Activated CD8-positive, alpha-beta T cell treated with anti-CD3 and anti-CD28 coated beads, Interleukin-2, amount 10 ng/mL, durations not matched to agents 7 days and 5 days (primary cell): ENCODE measurements around the gene ITGB3. TPM values are rescaled to one million over a fixed set of nuclear protein-coding genes. Genes with fewer than 3 reads are reported as not detected.

Source experiments
- ATAC-seq: fragments of 150-1000 bp; cut with Tn5 transposase; one replicate; pipeline ENCODE4 v1.10.0; 2021; ENCODE audit warnings: moderate library complexity
- CTCF ChIA-PET: fragments of 350-600 bp; sonication (Branson Sonifier 250); formaldehyde crosslinking; loops from one replicate; lab custom pipeline; 2021; ENCODE audit warnings: antibody characterized with exemption; lab: Charles Lee
- POLR2A ChIA-PET: fragments of 350-600 bp; sonication (Branson Sonifier 250); formaldehyde crosslinking; loops from one replicate; lab custom pipeline; 2021; ENCODE audit warnings: antibody characterized with exemption; lab: Charles Lee
- DNase-seq: peaks from one replicate; pipeline ENCODE4 v3.0.0-alpha.2; 2020
- H3K27ac Mint-ChIP-seq: one replicate; pipeline ENCODE4 v1.8.0; 2021; ENCODE audit warnings: mild to moderate bottlenecking, mixed read lengths
- H3K27me3 Mint-ChIP-seq: one replicate; pipeline ENCODE4 v1.8.0; 2021; ENCODE audit warnings: low read depth, mixed read lengths
- H3K36me3 Mint-ChIP-seq: one replicate; pipeline ENCODE4 v1.8.0; 2021; ENCODE audit warnings: low read depth, mixed read lengths
- H3K4me1 Mint-ChIP-seq: one replicate; pipeline ENCODE4 v1.8.0; 2021; ENCODE audit warnings: low read depth, mixed read lengths
- H3K4me3 Mint-ChIP-seq: one replicate; pipeline ENCODE4 v1.8.0; 2021; ENCODE audit warnings: mild to moderate bottlenecking, mixed read lengths
- H3K9me3 Mint-ChIP-seq: one replicate; pipeline ENCODE4 v1.8.0; 2022; ENCODE audit warnings: mixed read lengths; ENCODE audit not compliant: insufficient read depth
- total RNA-seq, 2 experiments: library from RNA; stranded (reverse); gene quantifications; one replicate each; pipeline ENCODE4 v1.2.3, GENCODE V29; 2021

The ITGB3 gene
- total RNA-seq, 2 experiments from 2014 or later: 0.29 to 0.73 TPM

GRCh38 chr17:47250855-47251254 lies 2.8 kb upstream of the ITGB3 start:
- DNase-seq: no peak
- Mint-ChIP-seq H3K27ac (no peak overlapping the region), H3K27me3 (peaks cover 59% of the 10 kb centered on the region), H3K36me3 (no peaks in the 10 kb centered on the region), H3K4me3 (no peak overlapping the region), H3K4me1 (peaks cover 13% of the 10 kb centered on the region), H3K9me3 (no peaks in the 10 kb centered on the region)
- ChIA-PET CTCF (interaction anchor here (1.5 to 1.6 kb wide), 2 partner anchors 10 to 61 kb away, joined by 4 to 5 read pairs; partner anchors contain the start of gene CDC27), POLR2A (interaction anchor here (1.2 kb wide), 1 partner anchor 46 kb away, joined by 3 read pairs; no protein-coding TSS in a partner anchor)
- no peak for ATAC-seq

GRCh38 chr17:47251421-47251940 lies 2.1 kb upstream of the ITGB3 start:
- Mint-ChIP-seq H3K4me1 (peaks cover 16% of the 10 kb centered on the region), H3K27ac (no peak overlapping the region), H3K9me3 (no peaks in the 10 kb centered on the region), H3K4me3 (no peak overlapping the region), H3K36me3 (no peaks in the 10 kb centered on the region), H3K27me3 (peaks cover 61% of the 10 kb centered on the region)
- POLR2A ChIA-PET: interaction anchor here (1.2 kb wide), 1 partner anchor 47 kb away, joined by 3 read pairs; no protein-coding TSS in a partner anchor
- CTCF ChIA-PET: interaction anchor here (1.6 to 1.9 kb wide), 2 partner anchors 11 to 21 kb away, joined by 5 to 6 read pairs; no protein-coding TSS in a partner anchor
- no peak for ATAC-seq
- DNase-seq: no peak

- Mint-ChIP-seq H3K4me3 (peak overlapping the region; percentile 4), H3K27me3 (peaks cover 65% of the 10 kb centered on the region), H3K27ac (no peak overlapping the region), H3K9me3 (no peaks in the 10 kb centered on the region), H3K4me1 (peaks cover 24% of the 10 kb centered on the region), H3K36me3 (no peaks in the 10 kb centered on the region)
- ChIA-PET POLR2A (no interaction called here), CTCF (interaction anchor here (0.7 to 1.9 kb wide), 3 partner anchors 9 to 21 kb away, joined by 3 to 6 read pairs (median 5); no protein-coding TSS in a partner anchor)
- DNase-seq (no peak), ATAC-seq (no peak)
Observed at GRCh38 chr17:47252209-47252608, 1.4 kb upstream of the ITGB3 start.

GRCh38 chr17:47252766-47253512 lies 688 bp upstream of the ITGB3 start:
- Mint-ChIP-seq H3K9me3 (no peaks in the 10 kb centered on the region), H3K36me3 (no peaks in the 10 kb centered on the region), H3K27ac (no peak overlapping the region), H3K4me3 (peak overlapping the region; percentile 61), H3K27me3 (peaks cover 66% of the 10 kb centered on the region), H3K4me1 (peaks cover 31% of the 10 kb centered on the region)
- ChIA-PET CTCF (interaction anchor here (0.7 to 1.9 kb wide), 2 partner anchors 8 to 22 kb away, joined by 3 to 6 read pairs; no protein-coding TSS in a partner anchor), POLR2A (no interaction called here)
- no peak for ATAC-seq
- no peak for DNase-seq

- ChIA-PET POLR2A (interaction anchor here (0.6 kb wide), 1 partner anchor 23 kb away, joined by 3 read pairs; no protein-coding TSS in a partner anchor), CTCF (interaction anchor here (0.8 to 0.9 kb wide), 2 partner anchors 48 to 63 kb away, joined by 3 to 4 read pairs; no protein-coding TSS in a partner anchor)
- Mint-ChIP-seq H3K27ac (no peak overlapping the region), H3K4me3 (peak overlapping the region; percentile 83), H3K9me3 (no peaks in the 10 kb centered on the region), H3K36me3 (no peaks in the 10 kb centered on the region), H3K27me3 (peaks cover 67% of the 10 kb centered on the region), H3K4me1 (peaks cover 40% of the 10 kb centered on the region)
- ATAC-seq (no peak), DNase-seq (no peak)
Observed at GRCh38 chr17:47254403-47254943, 846 bp downstream of the ITGB3 start.

GRCh38 chr17:47257651-47258339 lies 4.2 kb downstream of the ITGB3 start:
- ChIA-PET CTCF (no interaction called here), POLR2A (no interaction called here)
- H3K4me1 Mint-ChIP-seq: peaks cover 38% of the 10 kb centered on the region
- H3K27ac Mint-ChIP-seq: no peak overlapping the region
- no peak for ATAC-seq
- no peak for DNase-seq
- H3K36me3 Mint-ChIP-seq: no peaks in the 10 kb centered on the region
- H3K27me3 Mint-ChIP-seq: peaks cover 64% of the 10 kb centered on the region
- H3K4me3 Mint-ChIP-seq: no peak overlapping the region
- H3K9me3 Mint-ChIP-seq: no peaks in the 10 kb centered on the region

- no peak for ATAC-seq
- ChIA-PET CTCF (no interaction called here), POLR2A (no interaction called here)
- Mint-ChIP-seq H3K9me3 (no peaks in the 10 kb centered on the region), H3K27ac (no peak overlapping the region), H3K4me1 (peaks cover 13% of the 10 kb centered on the region), H3K27me3 (peaks cover 39% of the 10 kb centered on the region), H3K4me3 (no peak overlapping the region), H3K36me3 (no peaks in the 10 kb centered on the region)
- no peak for DNase-seq
Observed at GRCh38 chr17:47262586-47262985, 9.0 kb downstream of the ITGB3 start.

GRCh38 chr17:47264166-47264565 lies 10.5 kb downstream of the ITGB3 start:
- H3K36me3 Mint-ChIP-seq: no peaks in the 10 kb centered on the region
- H3K4me1 Mint-ChIP-seq: no peaks in the 10 kb centered on the region
- peaks cover 29% of the 10 kb centered on the region for H3K27me3 Mint-ChIP-seq
- H3K27ac Mint-ChIP-seq: no peak overlapping the region
- ATAC-seq (no peak), DNase-seq (no peak)
- ChIA-PET CTCF (no interaction called here), POLR2A (no interaction called here)
- H3K9me3 Mint-ChIP-seq: no peaks in the 10 kb centered on the region
- H3K4me3 Mint-ChIP-seq: no peak overlapping the region

GRCh38 chr17:47265983-47266541 lies 12.4 kb downstream of the ITGB3 start:
- POLR2A ChIA-PET: no interaction called here
- no peak overlapping the region for H3K4me3 Mint-ChIP-seq
- H3K4me1 Mint-ChIP-seq: no peaks in the 10 kb centered on the region
- peaks cover 5% of the 10 kb centered on the region for H3K9me3 Mint-ChIP-seq
- H3K36me3 Mint-ChIP-seq: no peaks in the 10 kb centered on the region
- no peak overlapping the region for H3K27ac Mint-ChIP-seq
- CTCF ChIA-PET: no interaction called here
- DNase-seq (no peak), ATAC-seq (no peak)
- peaks cover 24% of the 10 kb centered on the region for H3K27me3 Mint-ChIP-seq

GRCh38 chr17:47266782-47267181 lies 13.2 kb downstream of the ITGB3 start:
- ATAC-seq (no peak), DNase-seq (no peak)
- H3K4me3 Mint-ChIP-seq: no peak overlapping the region
- H3K4me1 Mint-ChIP-seq: no peaks in the 10 kb centered on the region
- ChIA-PET POLR2A (no interaction called here), CTCF (no interaction called here)
- H3K27ac Mint-ChIP-seq: no peak overlapping the region
- peaks cover 5% of the 10 kb centered on the region for H3K9me3 Mint-ChIP-seq
- no peaks in the 10 kb centered on the region for H3K36me3 Mint-ChIP-seq
- peaks cover 25% of the 10 kb centered on the region for H3K27me3 Mint-ChIP-seq

- CTCF ChIA-PET: no interaction called here
Observed at GRCh38 chr17:47267354-47267828, 13.8 kb downstream of the ITGB3 start.

More at GRCh38 chr17:47267354-47267828, 13.8 kb downstream of the ITGB3 start:
- Mint-ChIP-seq H3K36me3 (no peaks in the 10 kb centered on the region), H3K4me1 (no peaks in the 10 kb centered on the region), H3K27me3 (peaks cover 21% of the 10 kb centered on the region), H3K4me3 (no peak overlapping the region), H3K27ac (no peak overlapping the region), H3K9me3 (peaks cover 5% of the 10 kb centered on the region)
- POLR2A ChIA-PET: no interaction called here
- ATAC-seq (no peak), DNase-seq (no peak)
